Measurements from ENCODE around the gene OR8B4. TPM values are rescaled to one million over a fixed set of nuclear protein-coding genes. Genes with fewer than 3 reads are reported as not detected.
"Not testable (repeated sequence)": the region's sequence is repeated elsewhere in the genome, so short reads cannot be mapped to it uniquely, and the experiment has no call there.

The OR8B4 gene
- total and polyA plus RNA-seq, 5 experiments from 2014 or later: not detected

DNA sequence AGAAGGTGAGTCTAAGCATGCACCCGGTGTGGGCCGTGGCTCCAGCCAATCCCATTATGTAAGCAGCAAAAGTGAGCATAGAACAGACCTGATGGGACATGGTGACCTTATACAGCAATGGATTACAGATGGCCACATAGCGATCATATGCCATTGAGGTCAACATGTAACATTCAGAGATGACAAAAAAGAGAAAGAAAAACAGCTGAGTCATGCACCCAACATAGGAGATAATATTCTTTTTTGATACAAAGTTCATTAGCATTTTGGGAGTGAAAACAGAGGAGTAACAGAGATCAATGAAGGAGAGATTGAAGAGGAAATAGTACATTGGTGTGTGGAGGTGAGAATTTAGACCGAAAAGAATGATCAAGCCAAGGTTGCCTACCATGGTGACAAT is 27.8 kb downstream of the OR8B4 start:
- H3K27me3 Mint-ChIP-seq, H3K4me3 Mint-ChIP-seq: not testable (repeated sequence)

DNA sequence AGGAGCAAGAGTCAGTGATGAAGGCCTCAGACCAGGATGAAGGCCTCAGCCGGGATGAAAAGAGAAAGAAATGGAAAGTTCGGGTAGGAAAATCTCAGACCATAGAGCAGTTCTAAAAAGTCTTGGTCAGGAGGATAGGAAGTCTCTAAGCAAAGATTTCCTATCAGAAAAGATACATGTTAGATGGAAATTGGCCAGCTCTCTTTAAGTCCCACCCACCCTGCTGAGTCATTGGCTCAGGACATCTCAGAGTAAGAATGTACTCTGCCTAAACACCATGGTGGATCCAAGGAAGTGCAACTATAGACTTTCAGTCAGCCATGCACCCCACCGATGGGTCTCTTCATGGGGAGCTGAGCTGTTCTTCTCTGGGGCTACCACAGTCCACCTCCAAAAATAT is 30.3 kb downstream of the OR8B4 start:
- Mint-ChIP-seq H3K27me3 (peaks cover 0 to 16% (median 8%) of the 10 kb centered on the region in 5 donors), H3K36me3 (no peaks in the 10 kb centered on the region), H3K4me3 (no peak overlapping the region), H3K27ac (no peak overlapping the region), H3K9me3 (peaks cover 0 to 6% (median 0%) of the 10 kb centered on the region in 9 donors), H3K4me1 (no peaks in the 10 kb centered on the region)
- DNase-seq: no peak
- POLR2A ChIA-PET: no interaction called here
- no peak for ATAC-seq

More for the DNA sequence above, 27.8 kb downstream of the OR8B4 start:
- DNase-seq, H3K36me3 Mint-ChIP-seq, H3K9me3 Mint-ChIP-seq, ATAC-seq, H3K4me1 Mint-ChIP-seq, POLR2A ChIA-PET, H3K27ac Mint-ChIP-seq: not testable (repeated sequence)

DNA sequence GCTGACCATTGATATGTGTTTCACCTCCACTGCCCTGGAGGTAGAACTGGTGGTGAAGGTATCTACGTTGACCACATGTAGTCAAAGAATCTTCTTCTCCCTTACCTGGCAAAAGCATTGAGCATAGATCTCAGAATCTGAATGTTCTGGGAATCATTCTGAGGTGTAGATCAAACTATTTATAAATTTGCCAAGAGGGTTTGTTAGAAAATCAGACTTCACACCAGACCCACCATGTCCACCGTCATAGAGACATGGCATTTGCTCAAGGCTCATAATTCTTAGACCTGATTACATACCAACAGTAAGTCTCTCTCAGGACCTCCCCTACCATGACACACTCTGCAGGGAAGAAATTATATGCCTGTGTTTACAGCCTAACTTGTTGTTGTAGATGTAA is 40.3 kb downstream of the OR8B4 start, which contains the start of gene OR8B2:
Gene OR8B2 (minus strand): TSS at position 101 of the 400 bp plus-strand sequence. CDS start 1,156 bp downstream, outside the sequence.
- Mint-ChIP-seq H3K9me3 (peaks cover 0 to 10% (median 0%) of the 10 kb centered on the region in 9 donors), H3K27me3 (peaks cover 2 to 7% (median 5%) of the 10 kb centered on the region in 5 donors), H3K4me1 (no peaks in the 10 kb centered on the region), H3K4me3 (no peak within 1 kb of the TSS), H3K36me3 (peaks cover 0 to 2% (median 0%) of the 10 kb centered on the region in 3 donors), H3K27ac (no peak within 1 kb of the TSS)
- POLR2A ChIA-PET: no interaction called here
- ATAC-seq (no peak), DNase-seq (no peak)

DNA sequence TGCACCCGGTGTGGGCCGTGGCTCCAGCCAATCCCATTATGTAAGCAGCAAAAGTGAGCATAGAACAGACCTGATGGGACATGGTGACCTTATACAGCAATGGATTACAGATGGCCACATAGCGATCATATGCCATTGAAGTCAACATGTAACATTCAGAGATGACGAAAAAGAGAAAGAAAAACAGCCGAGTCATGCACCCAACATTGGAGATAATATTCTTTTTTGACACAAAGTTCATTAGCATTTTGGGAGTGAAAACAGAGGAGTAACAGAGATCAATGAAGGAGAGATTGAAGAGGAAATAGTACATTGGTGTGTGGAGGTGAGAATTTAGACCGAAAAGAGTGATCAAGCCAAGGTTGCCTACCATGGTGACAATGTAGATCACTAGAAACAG is 41.8 kb downstream of the OR8B4 start:
- H3K4me1 Mint-ChIP-seq, H3K4me3 Mint-ChIP-seq, H3K27me3 Mint-ChIP-seq, H3K36me3 Mint-ChIP-seq, POLR2A ChIA-PET, H3K9me3 Mint-ChIP-seq, H3K27ac Mint-ChIP-seq, ATAC-seq, DNase-seq: not testable (repeated sequence)

DNA sequence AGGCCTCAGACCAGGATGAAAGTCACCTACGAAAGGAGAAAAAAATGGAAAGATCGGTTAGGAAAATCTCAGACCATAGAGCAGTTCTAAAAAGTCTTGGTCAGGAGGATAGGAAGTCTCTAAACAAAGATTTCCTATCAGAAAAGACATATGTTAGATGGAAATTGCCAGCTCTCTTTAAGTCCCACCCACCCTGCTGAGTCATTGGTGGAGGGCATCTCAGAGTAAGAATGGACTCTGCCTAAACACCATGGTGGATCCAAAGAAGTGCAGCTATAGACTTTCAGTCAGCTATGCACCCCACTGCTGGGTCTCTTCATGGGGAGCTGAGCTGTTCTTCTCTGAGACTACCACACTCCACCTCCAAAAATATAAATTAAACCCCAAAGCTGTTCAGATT is 44.1 kb downstream of the OR8B4 start:
- Mint-ChIP-seq H3K36me3 (no peaks in the 10 kb centered on the region), H3K4me1 (no peaks in the 10 kb centered on the region), H3K27me3 (peaks cover 0 to 3% (median 2%) of the 10 kb centered on the region in 5 donors), H3K9me3 (no peaks in the 10 kb centered on the region), H3K27ac (no peak overlapping the region), H3K4me3 (no peak overlapping the region)
- DNase-seq: no peak
- ATAC-seq: no peak
- POLR2A ChIA-PET: no interaction called here

DNA sequence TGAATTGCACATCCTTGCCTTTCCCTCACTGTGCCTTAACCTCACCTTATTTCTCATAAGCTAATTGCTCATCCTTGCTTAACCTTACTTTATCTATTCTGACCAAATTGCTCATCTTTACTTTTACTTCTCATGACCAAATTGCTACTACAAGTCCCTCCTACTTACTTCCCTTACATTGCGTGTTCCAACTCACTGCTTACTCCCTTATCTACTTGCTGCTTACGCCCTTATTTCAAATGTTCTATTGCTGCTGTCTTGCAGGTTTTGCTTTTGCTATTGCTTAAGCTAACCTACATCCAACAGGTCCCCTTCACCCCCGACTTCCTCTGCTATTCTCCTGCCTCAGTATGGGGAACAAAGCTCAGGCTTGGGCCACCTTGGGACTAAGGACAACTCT is 48.4 kb downstream of the OR8B4 start:
- DNase-seq: no peak
- H3K4me1 Mint-ChIP-seq: no peaks in the 10 kb centered on the region
- no peaks in the 10 kb centered on the region for H3K36me3 Mint-ChIP-seq
- H3K4me3 Mint-ChIP-seq: no peak overlapping the region
- no peak for ATAC-seq
- H3K27me3 Mint-ChIP-seq: peaks cover 0 to 6% (median 0%) of the 10 kb centered on the region in 5 donors
- peaks cover 0 to 2% (median 0%) of the 10 kb centered on the region in 9 donors for H3K9me3 Mint-ChIP-seq
- POLR2A ChIA-PET: no interaction called here
- no peak overlapping the region for H3K27ac Mint-ChIP-seq

Other genes with a start within 250 kb of the OR8B4 start
- gene OR10D3, start 241.5 kb downstream of the OR8B4 start, total RNA-seq: not detected
- gene OR10D3, start 241.5 kb downstream of the OR8B4 start, polyA plus RNA-seq: not detected
- not detected for gene OR8G1, start 183.8 kb downstream of the OR8B4 start, total RNA-seq
- gene OR8G1, start 183.8 kb downstream of the OR8B4 start, polyA plus RNA-seq: not detected
- gene OR8G5, start 168.5 kb downstream of the OR8B4 start, total RNA-seq: not detected
- gene OR8G5, start 168.5 kb downstream of the OR8B4 start, polyA plus RNA-seq: not detected
- gene OR8D1, start 110.9 kb downstream of the OR8B4 start, total RNA-seq: not detected
- not detected for gene OR8D1, start 110.9 kb downstream of the OR8B4 start, polyA plus RNA-seq
- not detected for gene OR8D2, start 104.7 kb downstream of the OR8B4 start, total RNA-seq
- not detected for gene OR8D2, start 104.7 kb downstream of the OR8B4 start, polyA plus RNA-seq
- gene OR8B2, start 40.4 kb downstream of the OR8B4 start, total RNA-seq: not detected
- gene OR8B2, start 40.4 kb downstream of the OR8B4 start, polyA plus RNA-seq: not detected
- gene OR8B3, start 25.8 kb downstream of the OR8B4 start, total RNA-seq: not detected
- gene OR8B3, start 25.8 kb downstream of the OR8B4 start, polyA plus RNA-seq: not detected
- gene OR8B8, start 20.8 kb upstream of the OR8B4 start, total RNA-seq: not detected
- not detected for gene OR8B8, start 20.8 kb upstream of the OR8B4 start, polyA plus RNA-seq
- not detected for gene OR8B12, start 118.8 kb upstream of the OR8B4 start, total RNA-seq
- not detected for gene OR8B12, start 118.8 kb upstream of the OR8B4 start, polyA plus RNA-seq
- not detected for gene OR8A1, start 145.1 kb upstream of the OR8B4 start, total RNA-seq
- not detected for gene OR8A1, start 145.1 kb upstream of the OR8B4 start, polyA plus RNA-seq
- not detected for gene PANX3, start 186.6 kb upstream of the OR8B4 start, total RNA-seq
- gene PANX3, start 186.6 kb upstream of the OR8B4 start, polyA plus RNA-seq: not detected
- gene TBRG1, start 198.0 kb upstream of the OR8B4 start, total RNA-seq: 10 to 100 TPM; 73.8 to 76.6 TPM
- gene TBRG1, start 198.0 kb upstream of the OR8B4 start, polyA plus RNA-seq: 10 to 100 TPM; 34.9 to 37.7 (median 35.8) TPM
- 1 to 10 TPM; 8.8 to 9.3 TPM for gene SIAE, start 248.9 kb upstream of the OR8B4 start, total RNA-seq
- 1 to 10 TPM; 3.2 to 5.8 (median 4.2) TPM for gene SIAE, start 248.9 kb upstream of the OR8B4 start, polyA plus RNA-seq
- under 1 TPM; 0.36 to 0.73 TPM for gene SPA17, start 249.0 kb upstream of the OR8B4 start, total RNA-seq
- gene SPA17, start 249.0 kb upstream of the OR8B4 start, polyA plus RNA-seq: 1 to 10 TPM; 1.2 to 2.5 (median 1.7) TPM